ENCODE measurements around the gene PARP3.
"Not testable (repeated sequence)": the region's sequence is repeated elsewhere in the genome, so short reads cannot be mapped to it uniquely, and the experiment has no call there.

PARP3 gene

DNA sequence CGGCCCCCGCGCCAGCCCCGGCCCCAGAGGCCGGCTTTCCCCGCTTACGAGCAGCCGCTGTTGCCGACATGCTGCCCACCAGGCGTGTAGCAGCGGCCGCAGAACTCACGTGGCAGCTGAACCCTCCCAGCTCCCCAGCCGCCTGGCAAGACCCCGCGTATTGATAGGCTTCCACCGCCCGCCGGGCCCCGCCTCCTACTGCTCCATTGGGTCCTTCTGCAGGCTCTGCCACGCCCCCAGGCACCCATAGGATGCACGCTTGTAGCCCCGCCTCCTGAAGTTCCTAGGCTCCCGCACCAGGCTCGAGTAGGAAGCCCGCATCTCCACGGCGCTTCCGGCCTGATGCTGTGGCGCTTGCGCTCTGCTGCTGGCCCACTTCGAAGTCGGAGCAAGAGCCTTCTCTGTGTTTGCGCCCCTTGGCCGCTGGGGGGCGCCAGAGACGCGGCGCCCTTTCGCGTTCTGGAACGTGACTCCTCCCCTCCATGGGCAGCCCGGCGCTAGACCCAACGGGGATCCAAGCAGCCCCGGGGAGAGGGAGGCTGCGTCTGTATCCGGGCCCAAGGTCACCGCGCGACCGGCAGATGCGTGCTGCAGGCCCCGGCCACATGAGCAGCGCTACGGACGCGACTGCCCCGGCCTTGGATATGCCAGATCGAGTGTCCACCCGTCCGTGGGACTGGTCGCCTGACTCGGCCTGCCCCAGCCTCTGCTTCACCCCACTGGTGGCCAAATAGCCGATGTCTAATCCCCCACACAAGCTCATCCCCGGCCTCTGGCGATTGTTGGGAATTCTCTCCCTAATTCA lies at the start of gene PARP3, which contains the start of gene RRP9:
Gene PARP3 (plus strand): TSS at position 566 of the 805 bp plus-strand sequence. CDS start 993 bp downstream, outside the sequence.
Gene RRP9 (minus strand): TSS at position 107 of the 805 bp plus-strand sequence. CDS start 37 bp downstream, at position 70.
- peak; percentile 92 to 100 (median 99) for DNase-seq

DNA sequence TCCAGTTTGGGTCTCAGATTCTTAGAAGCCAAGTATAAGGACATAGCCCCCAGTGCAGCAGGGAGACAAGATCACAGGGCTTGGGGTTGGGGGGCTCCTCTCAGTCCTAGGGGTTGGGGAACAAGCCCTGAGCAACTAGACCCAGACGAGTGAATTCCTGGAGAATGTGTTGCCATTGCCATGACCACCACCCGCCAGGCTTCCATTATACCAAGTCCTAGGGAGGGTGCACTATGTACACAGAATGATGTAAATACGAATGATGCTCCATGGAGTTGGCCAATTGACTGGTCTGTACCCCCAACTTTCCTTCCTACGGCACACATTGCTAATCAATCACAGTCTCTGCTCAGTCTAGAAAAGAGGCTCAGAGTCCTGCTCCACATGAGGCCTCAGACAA lies 47.8 kb upstream of the PARP3 start:
- DNase-seq: no peak

GRCh38 chr3:51894939-51895338 lies 47.2 kb upstream of the PARP3 start:
- DNase-seq: no peak

DNA sequence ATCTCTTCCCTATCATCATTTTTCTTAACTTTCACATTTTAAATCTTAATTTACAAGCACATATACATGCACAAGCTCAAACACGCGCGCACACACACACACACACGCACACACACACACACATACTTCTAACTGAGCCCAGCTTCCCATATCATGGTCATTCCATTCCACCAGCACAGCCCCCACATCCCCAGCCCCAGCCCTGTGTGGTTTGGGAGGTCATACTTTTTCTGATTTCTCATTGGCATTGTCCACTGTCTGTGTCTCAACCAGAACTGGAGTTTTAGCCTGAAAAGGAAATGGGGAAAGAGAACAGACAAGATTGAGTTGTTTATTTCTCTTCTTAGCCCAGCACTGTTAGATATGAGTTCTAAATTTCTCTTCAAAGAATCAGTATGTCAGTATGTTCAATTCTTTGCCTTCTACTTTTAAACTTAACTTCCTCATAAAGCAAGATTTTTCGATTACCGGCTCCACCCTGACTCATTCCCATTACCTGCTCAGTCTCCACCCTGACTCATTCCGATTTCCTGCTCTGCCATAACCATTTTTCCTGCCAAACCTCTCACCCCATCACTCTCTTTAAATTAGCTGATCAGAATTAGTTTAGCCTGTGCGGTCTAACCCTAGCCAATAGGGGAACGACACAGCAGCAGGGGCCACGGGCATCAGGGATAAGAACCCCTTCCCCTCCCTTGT lies 45.4 kb upstream of the PARP3 start:
- no peak for DNase-seq

DNA sequence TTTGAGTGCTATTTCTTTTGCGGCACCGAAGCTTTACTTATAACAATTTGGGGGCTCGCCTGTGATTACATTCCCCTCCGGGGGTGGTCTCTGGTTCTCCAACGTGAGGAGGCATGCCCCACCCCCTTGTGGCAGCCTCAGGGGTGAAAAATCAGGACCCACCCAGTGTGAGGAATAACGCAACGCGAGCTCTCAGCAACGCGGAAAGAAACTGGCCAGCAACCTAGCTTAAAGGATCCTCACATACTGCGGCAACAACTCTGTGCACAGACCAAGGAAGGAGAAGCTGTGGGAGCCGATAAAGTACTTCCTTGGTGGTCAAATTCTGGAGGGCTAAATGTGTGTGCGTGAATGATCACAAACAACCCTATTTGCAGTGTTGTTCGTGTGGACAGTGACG lies 44.8 kb upstream of the PARP3 start:
- no peak for DNase-seq

GRCh38 chr3:51900043-51900442 lies 42.1 kb upstream of the PARP3 start:
- not testable (repeated sequence) for DNase-seq

DNA sequence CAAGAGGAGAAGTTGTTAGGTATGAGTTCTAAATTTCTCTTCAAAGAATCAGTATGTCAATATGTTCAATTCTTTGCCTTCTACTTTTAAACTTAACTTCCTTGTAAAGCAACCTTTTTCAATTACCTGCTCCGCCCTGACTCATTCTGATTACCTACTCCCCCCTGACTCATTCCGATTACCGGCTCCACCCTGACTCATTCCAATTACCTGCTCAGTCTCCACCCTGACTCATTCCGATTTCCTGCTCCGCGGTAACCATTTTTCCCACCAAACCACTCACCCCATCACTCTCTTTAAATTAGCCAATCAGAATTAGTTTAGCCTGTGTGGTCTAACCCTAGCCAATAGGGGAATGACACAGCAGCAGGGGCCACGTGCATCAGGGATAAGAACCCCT lies 39.8 kb upstream of the PARP3 start:
- DNase-seq: not testable (repeated sequence)

- no peak for DNase-seq
Observed at GRCh38 chr3:51904034-51904823, 37.9 kb upstream of the PARP3 start.

GRCh38 chr3:51908026-51908425 lies 34.1 kb upstream of the PARP3 start:
- DNase-seq: no peak

- no peak for DNase-seq
Observed at GRCh38 chr3:51916418-51916817, 25.7 kb upstream of the PARP3 start.

- DNase-seq: no peak
Observed at GRCh38 chr3:51921081-51921578, 21.0 kb upstream of the PARP3 start.

DNA sequence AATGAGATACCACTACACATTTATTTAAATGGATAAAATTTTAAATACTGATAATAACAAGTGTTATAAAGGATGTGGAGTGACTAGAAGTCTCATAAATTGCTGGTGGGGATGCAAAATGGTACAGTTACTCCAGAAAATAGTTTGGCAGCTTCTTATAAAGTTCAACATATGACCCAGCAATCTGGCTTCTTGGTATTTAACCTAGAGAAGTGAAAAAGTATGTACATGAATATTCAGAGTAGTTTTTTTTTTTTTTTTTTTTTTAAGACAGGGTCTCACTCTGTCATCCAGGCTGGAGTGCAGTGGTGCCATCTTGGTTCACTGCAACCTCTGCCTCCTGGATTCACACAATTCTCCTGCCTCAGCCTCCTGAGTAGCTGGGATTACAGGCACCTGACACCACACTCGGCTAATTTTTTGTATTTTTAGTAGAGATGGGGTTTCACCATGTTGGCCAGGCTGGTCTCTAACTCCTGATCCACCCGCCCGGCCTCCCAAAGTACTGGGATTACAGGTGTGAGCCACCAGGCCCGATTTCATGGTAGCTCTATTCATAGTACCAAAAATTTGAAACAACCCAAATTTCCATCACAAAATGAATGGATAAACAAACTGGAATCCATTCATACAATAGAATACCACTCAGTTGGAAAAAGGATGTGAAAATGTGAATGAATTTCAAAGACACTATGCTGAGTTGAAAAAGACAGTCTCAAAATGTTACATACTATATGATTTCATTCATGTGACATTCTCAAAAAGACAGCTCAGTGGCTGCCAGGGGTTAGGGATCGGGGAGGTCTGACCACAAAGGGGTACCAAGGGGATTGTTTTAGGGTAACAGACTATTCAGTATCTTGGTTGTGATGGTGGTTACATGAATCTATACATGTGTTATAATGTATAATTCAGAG lies 14.8 kb upstream of the PARP3 start:
- DNase-seq: no peak

- no peak for DNase-seq
Observed at GRCh38 chr3:51928438-51928837, 13.7 kb upstream of the PARP3 start.

DNA sequence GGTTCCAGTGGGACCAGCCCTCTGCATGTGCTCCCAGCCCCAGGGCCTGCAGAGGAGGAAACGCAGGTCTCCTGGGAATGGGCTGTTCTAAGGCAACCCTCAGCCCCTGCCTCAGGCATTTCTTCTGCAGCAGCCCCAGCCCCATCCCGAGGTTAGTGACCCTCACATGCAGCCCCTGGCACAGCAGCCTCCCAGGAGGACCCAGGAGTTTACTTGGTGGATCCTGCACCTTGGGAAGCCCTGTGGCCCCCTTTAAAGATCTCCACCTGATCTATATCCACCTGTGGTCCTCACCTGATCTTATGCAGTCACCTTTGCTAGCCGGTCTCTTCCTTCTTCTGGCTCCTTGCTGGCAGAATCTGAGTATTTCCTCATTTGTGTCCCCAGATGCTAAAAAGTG lies 13.2 kb upstream of the PARP3 start:
- not testable (repeated sequence) for DNase-seq

DNA sequence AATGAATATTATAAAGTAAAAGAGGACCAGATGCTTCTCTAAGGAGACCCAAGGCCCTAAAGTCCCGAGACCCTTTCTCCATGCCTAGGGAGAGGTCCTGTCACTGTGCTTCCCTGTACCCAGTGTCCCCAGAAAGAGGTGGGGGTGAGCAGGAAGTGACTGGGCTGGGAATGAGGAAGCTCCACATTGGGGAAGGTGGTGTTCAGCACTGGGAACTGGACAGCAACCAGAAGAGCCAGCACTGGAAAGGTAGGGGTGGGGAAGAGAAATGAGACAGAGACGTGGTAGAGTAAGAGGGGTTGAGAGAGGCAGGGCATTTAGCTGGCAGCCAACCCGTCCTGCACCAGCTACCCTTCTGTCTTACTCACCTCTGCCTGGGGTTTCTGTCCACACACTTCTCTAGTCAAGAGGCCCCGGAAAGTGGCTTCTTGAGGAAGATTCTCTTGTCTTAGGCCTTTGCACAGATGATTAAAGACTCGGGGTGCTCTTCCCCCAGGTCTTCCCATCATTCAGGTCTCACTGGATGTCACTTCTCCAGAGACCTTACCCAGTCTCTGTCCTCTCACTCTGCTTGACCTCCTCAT lies 12.7 kb upstream of the PARP3 start:
- DNase-seq: no peak

DNA sequence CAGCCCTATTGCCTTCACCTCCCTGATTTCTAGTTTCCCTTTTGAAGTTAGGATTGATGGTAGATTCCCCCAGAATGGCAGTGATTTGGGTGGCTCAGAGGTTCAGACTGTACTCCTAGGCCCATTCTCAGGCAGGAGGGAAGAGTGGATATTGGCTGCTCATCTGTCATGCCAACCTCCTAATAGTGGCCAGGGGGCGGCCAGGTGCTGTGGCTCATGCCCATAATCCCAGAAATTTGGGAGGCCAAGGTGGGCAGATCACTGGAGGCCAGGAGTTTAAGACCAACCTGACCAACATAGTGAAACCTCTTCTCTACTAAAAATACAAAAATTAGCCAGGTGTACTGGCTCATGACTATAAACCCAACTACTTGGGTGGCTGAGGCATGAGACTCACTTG lies 11.7 kb upstream of the PARP3 start:
- DNase-seq: no peak

- DNase-seq: no peak
Observed at GRCh38 chr3:51931756-51932155, 10.4 kb upstream of the PARP3 start.

- no peak for DNase-seq
Observed at GRCh38 chr3:51932471-51933370, 9.4 kb upstream of the PARP3 start.

GRCh38 chr3:51933471-51934138 lies 8.6 kb upstream of the PARP3 start:
- DNase-seq: no peak

All from C1 segment of cervical spinal cord (tissue), 14 donors.